RWPE1 (cell line): ENCODE results near the gene SOX21.

Experiments used
- CTCF ChIA-PET: fragments of 350-600 bp; sonication (Branson Sonifier 250); formaldehyde crosslinking; extraction: SDS; loops from one replicate; lab custom pipeline; 2021; lab: Yijun Ruan, JAX
- POLR2A ChIA-PET: fragments of 400-600 bp; formaldehyde crosslinking; extraction: SDS; loops from one replicate; lab custom pipeline; 2020; ENCODE audit warnings: antibody characterized with exemption; ENCODE audit not compliant: low non-redundant PET; lab: Yijun Ruan, JAX
- DNase-seq: peaks from one replicate; pipeline ENCODE4 v3.0.0; 2012; ENCODE audit warnings: low spot score
- H3K27ac ChIP-seq: fragments of 450-650 bp; 2 replicates; pipeline ENCODE4 v1.5.1; 2017
- TF ChIP-seq, protein P1 (sequence below): fragments of 450-650 bp; conservative IDR thresholded peaks from 2 replicates; pipeline ENCODE4 v1.5.1; 2017; ENCODE audit warnings: low read depth, mild to moderate bottlenecking

The SOX21 gene

DNA sequence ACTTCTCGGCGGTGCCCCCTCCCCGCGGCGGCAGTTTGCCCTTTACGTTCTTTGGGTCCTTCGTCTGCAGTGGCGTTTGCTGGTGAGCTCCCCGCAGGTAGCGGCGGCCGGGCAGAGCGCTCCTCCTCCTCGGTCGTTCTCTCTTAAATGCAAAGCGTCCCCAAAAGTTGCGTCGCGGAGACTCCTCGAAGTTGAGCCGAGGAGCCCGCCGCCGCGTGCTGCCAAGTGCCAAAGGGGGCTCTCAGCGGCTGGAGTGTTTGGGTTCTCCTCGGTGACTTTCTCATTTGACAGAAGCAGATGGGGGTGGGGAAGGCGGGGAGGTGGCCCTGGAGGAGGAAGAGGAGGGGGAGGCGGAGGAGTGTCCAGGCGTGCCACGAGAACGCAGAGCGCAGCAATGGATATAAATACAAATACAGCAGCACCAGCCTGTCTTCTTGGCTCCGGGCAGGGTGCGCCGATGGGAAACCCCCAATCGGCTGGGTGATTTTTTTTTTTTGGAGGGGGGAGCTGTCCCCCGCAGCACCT lies at the start of gene SOX21:
SOX21 (minus strand) TSS at position 259 of the 525 bp plus-strand sequence. CDS start 496 bp downstream, outside the sequence.
- POLR2A ChIA-PET = no interaction called here
- no peak within 1 kb of the TSS for H3K27ac ChIP-seq
- TF ChIP-seq, protein P1, sequence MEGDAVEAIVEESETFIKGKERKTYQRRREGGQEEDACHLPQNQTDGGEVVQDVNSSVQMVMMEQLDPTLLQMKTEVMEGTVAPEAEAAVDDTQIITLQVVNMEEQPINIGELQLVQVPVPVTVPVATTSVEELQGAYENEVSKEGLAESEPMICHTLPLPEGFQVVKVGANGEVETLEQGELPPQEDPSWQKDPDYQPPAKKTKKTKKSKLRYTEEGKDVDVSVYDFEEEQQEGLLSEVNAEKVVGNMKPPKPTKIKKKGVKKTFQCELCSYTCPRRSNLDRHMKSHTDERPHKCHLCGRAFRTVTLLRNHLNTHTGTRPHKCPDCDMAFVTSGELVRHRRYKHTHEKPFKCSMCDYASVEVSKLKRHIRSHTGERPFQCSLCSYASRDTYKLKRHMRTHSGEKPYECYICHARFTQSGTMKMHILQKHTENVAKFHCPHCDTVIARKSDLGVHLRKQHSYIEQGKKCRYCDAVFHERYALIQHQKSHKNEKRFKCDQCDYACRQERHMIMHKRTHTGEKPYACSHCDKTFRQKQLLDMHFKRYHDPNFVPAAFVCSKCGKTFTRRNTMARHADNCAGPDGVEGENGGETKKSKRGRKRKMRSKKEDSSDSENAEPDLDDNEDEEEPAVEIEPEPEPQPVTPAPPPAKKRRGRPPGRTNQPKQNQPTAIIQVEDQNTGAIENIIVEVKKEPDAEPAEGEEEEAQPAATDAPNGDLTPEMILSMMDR = no peak
- CTCF ChIA-PET = interaction anchor here (0.7 kb wide), 1 partner anchor 37 kb away, joined by 3 read pairs; no protein-coding TSS in a partner anchor
- no peak for DNase-seq

DNA sequence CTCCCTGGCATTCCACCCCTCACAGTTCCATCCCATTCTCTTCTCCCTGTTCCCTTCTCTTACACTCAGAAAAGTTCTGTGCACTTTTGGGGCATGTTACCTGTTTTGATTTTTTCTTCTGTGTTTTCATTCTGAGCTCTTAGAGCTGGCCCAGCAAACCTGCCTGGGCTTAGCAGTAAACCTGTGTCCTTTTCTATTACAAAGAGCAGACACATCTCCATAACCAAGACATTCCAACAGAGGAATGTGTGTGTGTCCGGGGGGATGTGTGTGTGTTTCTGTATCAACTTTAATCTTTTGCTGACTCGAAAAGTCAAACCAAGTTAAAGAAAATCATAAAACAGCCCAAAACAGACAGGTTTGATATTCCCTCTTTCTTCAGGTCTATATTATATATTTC lies 49.1 kb upstream of the SOX21 start:
- POLR2A ChIA-PET = no interaction called here
- TF ChIP-seq, protein P1 = no peak
- DNase-seq = no peak
- H3K27ac ChIP-seq = no peak overlapping the region
- CTCF ChIA-PET = no interaction called here

DNA sequence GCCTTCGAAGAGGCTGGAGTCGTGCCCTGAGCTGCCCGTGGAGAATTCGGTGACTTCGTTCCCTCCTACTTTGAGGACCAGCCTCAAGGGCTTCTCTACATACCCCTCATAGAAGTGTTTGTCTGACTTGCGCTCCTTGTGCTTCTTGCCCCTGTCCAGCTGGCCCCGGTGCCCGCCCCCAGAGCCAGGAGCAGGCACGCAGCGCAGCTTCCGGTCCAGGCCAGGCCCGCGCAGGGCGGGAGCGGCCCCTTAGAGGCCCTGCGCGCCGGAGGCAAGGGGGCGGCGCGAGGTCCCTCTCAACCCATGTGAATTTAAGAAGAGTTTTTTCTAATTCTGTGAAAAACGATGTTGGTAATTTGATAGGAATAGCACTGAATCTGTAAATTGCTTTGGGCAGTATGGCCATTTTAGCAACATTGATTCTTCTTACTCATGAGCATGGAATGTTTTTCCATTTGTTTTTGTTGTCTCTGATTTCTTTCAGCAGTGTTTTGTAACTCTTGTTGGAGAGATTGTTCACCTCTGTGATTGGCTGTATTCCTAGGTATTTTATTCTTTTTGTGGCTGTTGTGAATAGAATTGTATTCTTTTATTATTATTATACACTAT lies 46.9 kb upstream of the SOX21 start:
- POLR2A ChIA-PET = no interaction called here
- TF ChIP-seq, protein P1 = no peak
- no peak for DNase-seq
- H3K27ac ChIP-seq = no peak overlapping the region
- CTCF ChIA-PET = interaction anchor here (0.6 to 0.7 kb wide), 2 partner anchors 22 to 31 kb away, joined by 4 to 5 read pairs; no protein-coding TSS in a partner anchor

DNA sequence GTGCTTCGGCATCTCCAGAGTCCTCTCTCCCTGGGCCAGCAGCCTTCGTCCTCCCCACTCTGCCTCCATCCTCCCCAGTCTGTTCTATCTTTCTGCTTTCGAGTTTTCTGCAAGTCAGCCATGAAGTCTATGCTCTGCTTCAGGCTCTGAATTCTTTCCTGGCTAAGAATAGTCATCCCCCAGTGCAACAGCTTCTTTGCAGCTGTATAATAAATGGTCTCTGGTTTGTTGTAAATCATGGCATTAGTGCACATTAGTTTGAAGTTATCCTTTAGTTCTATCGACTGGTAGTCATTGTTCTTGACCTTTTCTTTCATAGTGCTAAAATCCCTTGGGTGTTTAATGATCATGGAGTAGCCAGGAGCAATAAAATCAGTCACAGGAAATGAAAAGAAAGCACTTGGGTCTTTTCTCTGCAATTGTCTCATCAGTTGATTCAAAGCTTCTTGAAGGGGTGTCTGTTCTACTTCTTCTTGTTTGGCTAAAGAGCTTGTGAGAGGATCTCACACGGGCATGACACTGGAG lies 46.2 kb upstream of the SOX21 start:
- ChIA-PET CTCF (no interaction called here), POLR2A (no interaction called here)
- H3K27ac ChIP-seq = no peak overlapping the region
- DNase-seq = no peak
- TF ChIP-seq, protein P1 = no peak

DNA sequence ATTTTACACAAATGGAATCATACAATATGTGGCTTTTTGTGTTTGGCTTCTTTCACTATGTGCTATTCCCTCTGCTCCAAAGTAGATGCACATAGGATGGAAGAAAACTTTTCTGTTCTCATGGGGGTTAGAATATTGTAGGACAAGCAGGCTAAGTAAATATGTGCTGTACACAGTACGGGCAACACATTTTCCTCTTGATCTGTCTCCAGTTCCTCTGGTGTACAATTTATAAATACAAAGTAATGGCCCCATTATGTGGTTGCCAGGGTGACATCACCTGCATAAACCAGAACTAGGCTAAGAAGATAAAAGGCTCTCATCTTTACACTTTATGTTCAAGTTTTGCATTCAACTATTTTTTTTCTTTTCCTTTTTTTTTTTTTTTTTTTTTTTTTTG lies 41.0 kb upstream of the SOX21 start:
- DNase-seq = no peak
- H3K27ac ChIP-seq = no peak overlapping the region
- ChIA-PET CTCF (no interaction called here), POLR2A (no interaction called here)
- TF ChIP-seq, protein P1 = no peak

DNA sequence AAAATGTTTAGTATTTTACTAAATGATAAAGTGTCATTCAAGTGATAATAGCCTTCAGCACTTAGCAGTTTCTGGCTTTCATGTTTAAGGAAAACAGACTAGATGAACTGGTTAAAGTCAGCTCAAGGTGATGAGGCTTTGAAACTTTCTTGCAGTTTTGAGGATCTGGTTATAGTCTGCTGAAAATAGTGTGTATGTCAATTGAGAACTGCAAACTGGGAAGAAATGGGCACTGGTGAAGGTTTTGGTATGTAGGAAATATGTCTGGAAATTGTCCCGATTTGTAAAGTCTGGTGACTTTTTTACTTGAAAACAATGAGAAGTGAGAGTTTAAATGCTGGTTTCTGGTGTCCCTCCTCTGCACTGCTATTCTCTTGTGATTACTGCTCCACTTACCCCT lies 36.8 kb upstream of the SOX21 start:
- TF ChIP-seq, protein P1 = no peak
- ChIA-PET POLR2A (no interaction called here), CTCF (interaction anchor here (0.6 kb wide), 1 partner anchor 37 kb away, joined by 3 read pairs; the partner anchor contains the start of gene SOX21)
- no peak for DNase-seq
- no peak overlapping the region for H3K27ac ChIP-seq
